HG03039 (cell line): ENCODE measurements around the gene MFF.
"Not testable (repeated sequence)": the region's sequence is repeated elsewhere in the genome, so short reads cannot be mapped to it uniquely, and the experiment has no call there.

Experiments
- ATAC-seq: cut with Tn5 transposase; IDR thresholded peaks from one replicate; pipeline ENCODE4 v1.9.1; 2021; ENCODE audit warnings: mild to moderate bottlenecking, moderate library complexity; ENCODE audit not compliant: unreplicated experiment

The MFF gene

GRCh38 chr2:227376656-227377396, 51.8 kb downstream of the MFF start:
- no peak for ATAC-seq

DNA sequence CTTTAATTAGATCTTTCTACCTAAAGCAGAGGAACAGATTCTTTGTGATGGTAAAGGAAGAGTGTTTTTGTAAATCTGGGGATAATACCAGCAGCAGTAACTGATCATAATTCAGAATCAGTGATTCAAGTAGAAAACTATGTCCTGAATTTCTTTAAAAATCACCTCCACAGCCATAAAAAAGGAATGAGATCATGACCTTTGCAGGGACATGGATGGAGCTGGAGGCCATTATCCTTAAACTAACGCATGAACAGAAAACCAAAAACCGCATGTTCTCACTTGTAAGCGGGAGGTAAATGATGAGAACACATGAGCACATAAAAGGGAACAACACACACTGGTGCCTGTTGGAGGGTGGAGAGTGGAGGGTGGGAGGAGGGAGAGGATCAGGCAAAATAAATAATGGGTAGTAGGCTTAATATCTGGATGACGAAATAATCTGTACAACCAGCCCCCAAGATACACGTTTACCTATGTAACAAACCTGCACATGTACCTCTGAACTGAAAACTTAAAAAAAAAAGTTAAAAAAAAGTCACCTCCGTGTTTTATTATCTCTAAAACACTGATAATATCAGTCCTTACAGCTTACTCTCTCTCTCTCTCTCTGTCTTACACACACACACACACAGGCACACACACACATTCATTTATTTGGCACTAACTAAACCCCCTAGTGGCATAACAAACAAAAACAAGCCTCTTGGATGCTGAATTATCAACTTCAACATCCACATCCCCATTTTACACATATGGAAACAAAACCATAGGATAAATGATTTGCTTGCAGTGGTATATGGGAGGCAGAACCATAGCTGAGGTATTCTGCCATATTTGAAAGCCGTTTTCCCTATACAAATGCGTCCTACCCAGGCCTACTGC, 52.7 kb downstream of the MFF start:
- ATAC-seq, result no peak

- ATAC-seq, result no peak
Observed at GRCh38 chr2:227378371-227378782, 53.3 kb downstream of the MFF start.

DNA sequence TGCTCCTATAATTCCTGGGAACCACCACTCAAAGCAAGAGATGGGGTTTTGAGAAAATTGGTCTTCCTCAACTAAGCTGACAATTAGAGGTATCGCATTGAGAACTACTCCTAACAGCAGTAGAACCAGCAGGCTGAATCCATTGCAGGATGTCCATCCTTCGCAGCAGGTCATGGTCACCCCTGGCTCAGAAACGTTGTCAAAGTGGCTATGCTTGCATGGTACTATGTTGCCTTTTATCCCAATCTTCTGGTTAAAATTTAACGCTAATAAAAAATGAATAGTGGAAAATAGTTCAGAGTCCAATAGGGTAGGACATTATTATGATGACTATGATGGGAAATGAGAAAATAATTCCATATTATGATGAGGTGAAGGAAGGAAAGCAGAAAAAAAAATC, 54.0 kb downstream of the MFF start, which contains the start of gene TM4SF20:
Gene TM4SF20, minus strand, starts transcription at position 212 of the 400 bp plus-strand sequence. Its CDS starts 38 bp downstream, at position 174.
- ATAC-seq, result no peak

DNA sequence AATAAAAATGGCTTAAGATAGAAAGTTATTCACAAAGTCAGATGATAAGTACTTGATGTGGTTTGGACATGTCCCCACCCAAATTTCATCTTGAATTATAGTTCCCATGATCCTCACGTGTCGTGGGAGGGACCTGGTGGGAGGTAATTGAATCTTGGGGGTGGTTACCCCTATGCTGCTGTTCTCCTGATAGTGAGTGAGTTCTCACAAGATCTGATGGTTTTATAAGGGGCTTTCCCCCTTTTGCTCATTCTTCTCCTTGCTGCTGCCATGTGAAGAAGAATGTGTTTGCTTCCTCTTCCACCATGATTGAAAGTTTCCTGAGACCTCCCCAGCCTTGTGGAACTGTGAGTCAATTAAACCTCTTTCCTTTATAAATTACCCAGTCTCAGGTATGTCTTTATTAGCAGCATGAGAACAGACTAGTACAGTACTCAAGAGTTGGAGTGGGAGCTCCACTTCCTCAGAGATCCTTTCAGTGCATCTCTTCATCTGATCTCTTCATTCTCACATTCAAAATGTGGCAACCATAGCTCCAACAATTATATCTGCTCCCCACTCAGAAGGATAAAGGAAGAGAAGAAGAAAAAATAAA, 57.3 kb downstream of the MFF start:
- ATAC-seq, result not testable (repeated sequence)

DNA sequence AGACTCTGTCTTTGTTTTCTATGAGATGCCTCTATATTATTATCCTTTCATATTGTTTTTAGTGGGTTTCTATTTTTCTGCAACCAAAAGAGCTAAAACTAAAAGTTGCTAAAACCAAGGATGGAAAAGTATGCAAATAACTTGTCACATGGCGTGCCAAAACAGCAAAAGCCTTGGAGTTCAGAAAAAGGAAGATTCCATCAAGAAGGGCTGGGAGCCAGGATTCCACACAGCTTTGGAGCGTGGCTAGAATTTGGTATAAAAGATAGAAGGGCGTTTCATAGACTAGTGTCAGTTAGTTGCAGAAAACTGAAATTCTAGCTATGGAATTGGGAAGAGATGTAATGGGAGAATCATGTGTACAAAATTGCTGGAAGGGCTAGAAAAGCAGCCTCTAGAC, 58.6 kb downstream of the MFF start:
- ATAC-seq, result no peak

GRCh38 chr2:227386630-227387029, 61.6 kb downstream of the MFF start:
- ATAC-seq, result no peak

GRCh38 chr2:227387583-227387982, 62.5 kb downstream of the MFF start, which contains the start of gene SCYGR1:
TSS of gene SCYGR1 (minus strand) at chr2:227387949. CDS start at chr2:227387949, 0 bp downstream.
- not testable (repeated sequence) for ATAC-seq

- ATAC-seq, result no peak
Observed at GRCh38 chr2:227388537-227389011, 63.5 kb downstream of the MFF start.

DNA sequence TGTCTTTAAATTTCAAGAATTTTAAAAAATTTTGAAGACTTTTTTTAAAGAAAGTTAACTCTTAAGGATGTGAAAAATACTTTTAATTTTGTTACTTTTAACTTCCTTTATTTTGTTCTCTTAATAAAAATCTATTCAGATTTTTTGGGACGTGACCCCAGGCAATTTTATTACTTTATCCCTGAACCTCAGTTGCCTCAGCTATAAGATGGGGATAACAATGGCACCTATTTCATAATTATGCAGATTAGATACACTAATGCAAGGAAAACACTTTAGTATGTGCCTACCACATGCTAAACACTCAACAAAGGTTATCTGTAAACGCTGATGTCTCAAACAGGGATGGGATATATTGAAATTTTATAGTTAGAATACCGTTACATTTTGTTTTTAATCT, 64.2 kb downstream of the MFF start:
- no peak for ATAC-seq

DNA sequence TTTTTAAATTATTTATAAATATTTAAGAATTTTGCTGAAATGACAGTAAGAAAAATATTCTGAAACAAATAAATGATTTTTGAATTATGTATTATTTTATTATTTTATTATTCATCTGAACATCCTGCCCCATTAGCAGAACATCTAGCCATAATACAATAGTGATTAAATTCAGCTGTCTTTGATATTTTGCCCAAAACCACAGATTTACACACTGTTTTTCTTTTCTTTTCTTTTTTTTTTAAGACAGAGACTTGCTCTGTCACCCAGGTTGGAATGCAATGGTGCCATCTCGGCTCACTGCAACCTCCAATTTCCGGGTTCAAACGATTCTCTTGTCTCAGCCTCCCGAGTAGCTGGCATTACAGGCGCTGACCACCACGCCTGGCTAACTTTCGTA, 64.6 kb downstream of the MFF start:
- no peak for ATAC-seq

- no peak for ATAC-seq
Observed at GRCh38 chr2:227390468-227391256, 65.6 kb downstream of the MFF start.

GRCh38 chr2:227394401-227394800, 69.3 kb downstream of the MFF start:
- ATAC-seq, result no peak

DNA sequence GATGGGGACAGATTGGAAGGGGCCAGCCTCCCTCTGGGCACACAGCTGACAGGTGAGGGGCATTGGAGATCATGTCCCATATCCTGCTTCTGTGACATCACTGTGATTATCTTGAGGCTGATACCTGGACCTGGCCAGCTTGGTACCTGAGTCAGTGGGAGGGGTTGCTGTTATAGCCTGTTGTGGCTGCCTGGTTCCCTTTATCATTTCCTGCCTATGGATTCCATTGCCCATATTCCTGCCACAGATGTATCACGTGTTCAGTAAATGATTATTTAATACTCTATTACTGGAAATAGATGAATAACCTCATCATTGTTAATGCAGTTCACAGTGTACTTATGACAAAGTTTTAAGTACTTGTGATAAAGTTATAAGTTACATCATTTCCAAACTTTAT, 70.5 kb downstream of the MFF start:
- ATAC-seq, result no peak

DNA sequence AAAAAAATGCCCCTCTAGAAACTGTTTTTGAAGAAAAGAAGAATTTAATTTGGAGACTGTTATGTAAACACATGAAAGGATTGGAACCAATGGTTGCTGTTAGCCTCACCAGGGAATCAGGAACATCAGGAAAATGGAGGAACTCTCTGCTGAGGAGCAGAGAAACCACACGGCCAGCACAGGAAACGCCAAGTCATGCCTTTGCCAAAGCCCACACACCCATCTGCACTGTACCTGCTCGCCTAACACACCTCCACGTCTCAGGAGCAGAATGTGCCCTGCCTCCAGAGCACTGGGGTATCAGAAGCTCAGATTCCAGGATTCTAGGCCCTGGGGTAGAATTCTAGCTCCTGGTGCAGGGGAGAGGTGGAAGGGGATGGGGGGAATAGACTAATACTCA, 72.5 kb downstream of the MFF start:
- ATAC-seq, result no peak

DNA sequence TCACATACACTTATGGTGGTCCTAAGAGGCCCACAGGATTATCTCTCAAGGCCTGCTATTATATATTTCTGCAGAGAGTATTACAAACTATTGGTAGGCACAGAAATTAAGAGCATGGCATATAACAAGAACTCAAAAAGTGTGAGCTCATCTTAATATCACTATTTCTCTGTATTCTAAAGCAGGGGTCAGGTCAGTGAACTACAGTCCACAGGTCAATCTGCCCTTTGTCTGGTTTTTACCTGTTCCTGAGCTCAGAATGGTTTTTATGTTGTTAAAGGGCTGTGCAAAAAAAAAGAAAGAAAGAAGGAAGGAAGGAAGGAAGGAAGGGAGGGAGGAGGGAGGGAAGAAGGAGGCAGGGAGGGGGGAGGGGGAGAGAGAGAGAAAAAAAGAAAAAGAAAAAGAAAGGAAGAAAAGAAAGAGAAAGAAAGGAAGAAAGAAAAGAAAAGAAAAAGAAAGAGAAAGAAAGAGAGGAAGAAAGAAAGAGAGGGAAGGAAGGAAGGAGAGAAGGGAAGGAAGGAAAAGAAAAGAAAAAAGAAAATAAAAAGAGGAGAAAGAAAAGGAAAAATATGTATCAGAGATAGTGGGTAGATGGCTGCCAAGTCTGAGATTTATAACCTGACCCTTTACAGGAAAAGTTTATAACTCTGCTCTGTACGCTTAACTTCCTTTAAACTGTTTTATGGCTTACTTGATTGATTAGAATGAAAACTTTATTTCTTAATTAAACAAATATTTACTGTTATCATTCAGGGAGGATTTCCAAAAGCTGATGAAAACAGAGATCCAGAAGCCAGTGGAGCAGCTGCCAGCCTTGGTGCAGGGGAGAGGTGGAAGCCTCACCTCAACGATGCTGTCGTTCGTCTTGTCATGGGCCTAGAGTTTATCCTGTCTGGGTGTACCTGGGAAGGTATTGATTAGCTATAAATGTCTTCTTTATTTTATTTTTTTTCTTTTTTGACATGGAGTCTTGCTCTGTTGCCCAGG, 73.9 kb downstream of the MFF start:
- no peak for ATAC-seq

DNA sequence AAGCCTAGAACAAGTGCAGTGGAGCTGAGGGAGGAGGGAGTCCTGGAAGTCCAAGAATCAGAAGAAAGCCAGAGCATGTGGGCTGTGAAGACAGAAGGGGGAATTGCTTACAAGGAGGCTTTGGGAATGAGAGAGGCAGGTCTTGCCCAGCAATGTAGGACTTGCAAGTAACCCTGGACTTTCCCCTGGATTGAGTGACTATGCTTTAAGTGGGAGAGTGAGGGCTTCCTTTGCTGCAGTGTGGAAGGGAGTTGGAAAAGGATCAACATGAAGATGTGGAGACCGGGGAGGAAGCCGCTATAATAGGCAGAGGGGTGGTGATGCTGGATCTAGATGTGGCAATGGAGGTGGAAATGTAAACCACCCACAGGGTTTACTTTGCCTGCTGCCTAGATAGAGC, 76.5 kb downstream of the MFF start:
- ATAC-seq, result no peak

DNA sequence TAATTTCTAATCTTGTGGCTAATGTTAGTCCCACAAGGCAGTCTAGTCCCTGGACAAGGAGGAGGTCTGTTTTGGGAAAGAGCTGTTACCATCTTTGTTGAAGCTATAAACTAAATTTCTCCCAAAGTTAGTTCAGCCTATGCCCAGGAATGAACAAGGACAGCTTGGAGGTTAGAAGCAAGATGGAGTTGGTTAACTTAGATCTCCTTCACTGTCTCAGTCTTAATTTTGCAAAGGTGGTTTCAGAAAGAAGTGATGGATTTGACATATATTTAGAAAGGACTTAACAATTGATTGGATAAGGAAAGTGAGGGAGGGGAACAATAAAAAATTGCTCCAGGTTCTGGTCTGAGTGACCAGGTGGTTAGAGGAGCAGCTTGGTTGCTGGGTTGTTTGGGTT, 77.3 kb downstream of the MFF start:
- ATAC-seq, result no peak

- no peak for ATAC-seq
Observed at GRCh38 chr2:227402959-227403358, 77.9 kb downstream of the MFF start.
